Liver (tissue), 9 donors: ENCODE results near the gene DDAH2. TPM values are rescaled to one million over a fixed set of nuclear protein-coding genes. Genes with fewer than 3 reads are reported as not detected.
A peak's percentile ranks its signal among the peaks of the same experiment; 100 is the strongest.

ENCODE experiments used
- DNase-seq: peaks from one replicate; pipeline ENCODE4 v3.0.0-alpha.2; 2017; ENCODE audit warnings: low spot score
- H3K27ac ChIP-seq, 2 donors: one replicate each; pipeline ENCODE4 v1.7.0; 2013; ENCODE audit warnings: inconsistent platforms in 2 of 2, low read length in 2 of 2, control low read depth in 1 of 2, low read depth in 1 of 2, mild to moderate bottlenecking in 1 of 2
- H3K27me3 ChIP-seq, 4 donors: one replicate each; pipeline versions ENCODE4 v1.6.1 to v1.7.0; 2013; ENCODE audit warnings: low read length in 3 of 4, inconsistent platforms in 1 of 4, mild to moderate bottlenecking in 1 of 4, moderate library complexity in 1 of 4; ENCODE audit not compliant: control insufficient read depth in 4 of 4, insufficient read depth in 4 of 4
- H3K36me3 ChIP-seq, 4 donors: one replicate each; pipeline versions ENCODE4 v1.6.1 to v1.7.0; 2013; ENCODE audit warnings: low read length in 3 of 4, mild to moderate bottlenecking in 3 of 4, low read depth in 1 of 4, moderate library complexity in 1 of 4; ENCODE audit not compliant: control insufficient read depth in 4 of 4, insufficient read depth in 3 of 4
- H3K4me1 ChIP-seq, 4 donors: one replicate each; pipeline versions ENCODE4 v1.6.1 to v1.7.0; 2013; ENCODE audit warnings: low read length in 3 of 4, mild to moderate bottlenecking in 3 of 4, moderate library complexity in 1 of 4; ENCODE audit not compliant: control insufficient read depth in 4 of 4, insufficient read depth in 4 of 4
- H3K4me3 ChIP-seq, 3 donors: one replicate each; pipeline versions ENCODE4 v1.6.1 to v1.7.0; 2013; ENCODE audit warnings: low read length in 3 of 3, control low read depth in 1 of 3, low read depth in 1 of 3, mild to moderate bottlenecking in 1 of 3
- H3K9ac ChIP-seq, 2 donors: one replicate each; pipeline ENCODE4 v1.7.0; 2013; ENCODE audit warnings: low read length in 2 of 2, mild to moderate bottlenecking in 2 of 2, moderate library complexity in 2 of 2, control low read depth in 1 of 2, low read depth in 1 of 2
- H3K9me3 ChIP-seq, 4 donors: one replicate each; pipeline versions ENCODE4 v1.6.1 to v1.7.0; 2013; ENCODE audit warnings: low read length in 3 of 4; ENCODE audit not compliant: control insufficient read depth in 4 of 4
- ATF3 ChIP-seq: IDR thresholded peaks from 2 replicates; pipeline ENCODE4 v1.6.1; 2016; ENCODE audit warnings: antibody characterized with exemption
- CTCF ChIP-seq: fragments of 150-350 bp; IDR thresholded peaks from 2 replicates; pipeline ENCODE4 v1.5.1; 2017; ENCODE audit warnings: improper control_type of control experiment, low read depth, low read length; ENCODE audit not compliant: missing input control
- EGR1 ChIP-seq, 2 donors: IDR thresholded peaks; 2 replicates each; pipeline ENCODE4 v1.6.1; 2016 to 2018; ENCODE audit warnings: antibody characterized with exemption in 2 of 2, low read depth in 2 of 2
- FOXA1 ChIP-seq: IDR thresholded peaks from 2 replicates; pipeline ENCODE4 v1.6.1; 2016; ENCODE audit warnings: antibody characterized with exemption
- FOXA2 ChIP-seq: IDR thresholded peaks from 2 replicates; pipeline ENCODE4 v1.6.1; 2016; ENCODE audit warnings: antibody characterized with exemption
- GABPA ChIP-seq, 2 donors: IDR thresholded peaks in 1 of 2; conservative IDR thresholded peaks in 1 of 2; 2 replicates each; pipeline ENCODE4 v1.6.1; 2016; ENCODE audit warnings: antibody characterized with exemption in 2 of 2, mild to moderate bottlenecking in 1 of 2, moderate library complexity in 1 of 2
- HNF4A ChIP-seq, 2 donors: conservative IDR thresholded peaks; 2 replicates each; pipeline ENCODE4 v1.6.1; 2016; ENCODE audit warnings: antibody characterized with exemption in 2 of 2, mild to moderate bottlenecking in 2 of 2
- HNF4G ChIP-seq: IDR thresholded peaks from 2 replicates; pipeline ENCODE4 v1.6.1; 2016; ENCODE audit warnings: antibody characterized with exemption
- JUND ChIP-seq, 2 donors: IDR thresholded peaks; 2 replicates each; pipeline ENCODE4 v1.6.1; 2016; ENCODE audit warnings: antibody characterized with exemption in 2 of 2
- MAX ChIP-seq: IDR thresholded peaks from 2 replicates; pipeline ENCODE4 v1.6.1; 2016; ENCODE audit warnings: antibody characterized with exemption
- NR2F2 ChIP-seq: IDR thresholded peaks from 2 replicates; pipeline ENCODE4 v1.6.1; 2016; ENCODE audit warnings: antibody characterized with exemption
- RAD21 ChIP-seq, 2 donors: IDR thresholded peaks; 2 replicates each; pipeline ENCODE4 v1.6.1; 2016; ENCODE audit warnings: antibody characterized with exemption in 2 of 2, mild to moderate bottlenecking in 2 of 2
- RXRA ChIP-seq, 2 donors: IDR thresholded peaks; 2 replicates each; pipeline ENCODE4 v1.6.1; 2017 to 2018; ENCODE audit warnings: antibody characterized with exemption in 2 of 2, mild to moderate bottlenecking in 1 of 2
- SP1 ChIP-seq: IDR thresholded peaks from 2 replicates; pipeline ENCODE4 v1.6.1; 2018; ENCODE audit warnings: antibody characterized with exemption, mild to moderate bottlenecking
- TAF1 ChIP-seq: conservative IDR thresholded peaks from 2 replicates; pipeline ENCODE4 v1.6.1; 2016; ENCODE audit warnings: antibody characterized with exemption, mild to moderate bottlenecking
- YY1 ChIP-seq: IDR thresholded peaks from 2 replicates; pipeline ENCODE4 v1.6.1; 2016; ENCODE audit warnings: antibody characterized with exemption, mild to moderate bottlenecking
- WGBS: extraction: QIAGEN DNeasy Blood & Tissue Kit; methylation state at CpG from one replicate; pipeline ENCODE4 v1.1.7; 2013; 5-methylcytosine and 5-hydroxymethylcytosine counted together
- polyA plus RNA-seq, 2 donors: library from polyadenylated mRNA; stranded (reverse) in 1 of 2; unstranded in 1 of 2; fragments of 200-250 nt in 1 of 2; fragments of >200 nt in 1 of 2; fragmentation: Nextera tagmentation in 1 of 2; extraction: Ambion mirVana in 1 of 2; gene quantifications; one replicate each; pipeline versions ENCODE4 v1.2.1 to v1.2.3, GENCODE V29; 2013 to 2015
- total RNA-seq, 2 donors: library from RNA; depleted of rRNA; stranded (reverse); fragments of >200 nt; gene quantifications; one replicate each; pipeline ENCODE4 v1.2.3, GENCODE V29; 2014
- TF ChIP-seq, protein P1 (sequence below): IDR thresholded peaks from 2 replicates; pipeline ENCODE4 v1.6.1; 2016; ENCODE audit warnings: antibody characterized with exemption
- TF ChIP-seq, protein P2 (sequence below): IDR thresholded peaks from 2 replicates; pipeline ENCODE4 v1.6.1; 2016; ENCODE audit warnings: antibody characterized with exemption, mild to moderate bottlenecking
- donor health status: healthy.
- donor health status: healthy.
- donor health status: healthy.
- donor health status: healthy.
- donor health status: healthy.

DDAH2 gene
- total and polyA plus RNA-seq, 4 donors = 19.8 to 31.4 (median 23.2) TPM

GRCh38 chr6:31712296-31712695 is 16.8 kb downstream of the DDAH2 start:
- no peaks in the 10 kb centered on the region for H3K9me3 ChIP-seq
- 88% methylated on average over 8 of the region's 8 CpGs for WGBS
- no peaks in the 10 kb centered on the region for H3K27me3 ChIP-seq
- no peaks in the 10 kb centered on the region for H3K4me1 ChIP-seq
- H3K36me3 ChIP-seq = no peaks in the 10 kb centered on the region
- H3K27ac ChIP-seq = no peak overlapping the region
- no peak for DNase-seq
- TF ChIP-seq RAD21 (IDR thresholded peaks at IDR 0.05) (peak in 1 of 2 donors; percentile 30), SP1 (no peak), MAX (no peak)
- no peak overlapping the region for H3K9ac ChIP-seq
- no peak overlapping the region for H3K4me3 ChIP-seq

GRCh38 chr6:31711233-31711632 is 17.9 kb downstream of the DDAH2 start:
- Histone ChIP-seq H3K4me3 (no peak overlapping the region), H3K9ac (no peak overlapping the region), H3K36me3 (no peaks in the 10 kb centered on the region), H3K27ac (no peak overlapping the region), H3K4me1 (no peaks in the 10 kb centered on the region), H3K9me3 (no peaks in the 10 kb centered on the region), H3K27me3 (no peaks in the 10 kb centered on the region)
- WGBS = 65% methylated on average over 8 of the region's 8 CpGs
- DNase-seq = no peak
- no peak for TF ChIP-seq HNF4G
- no peak for TF ChIP-seq GABPA (IDR thresholded peaks at IDR 0.05 in 1 of 2, conservative IDR thresholded peaks at IDR 0.05 in 1 of 2)
- TF ChIP-seq NR2F2 = no peak
- TF ChIP-seq RAD21 (IDR thresholded peaks at IDR 0.05) = no peak
- no peak for TF ChIP-seq JUND (IDR thresholded peaks at IDR 0.05)
- TF ChIP-seq, protein P1, sequence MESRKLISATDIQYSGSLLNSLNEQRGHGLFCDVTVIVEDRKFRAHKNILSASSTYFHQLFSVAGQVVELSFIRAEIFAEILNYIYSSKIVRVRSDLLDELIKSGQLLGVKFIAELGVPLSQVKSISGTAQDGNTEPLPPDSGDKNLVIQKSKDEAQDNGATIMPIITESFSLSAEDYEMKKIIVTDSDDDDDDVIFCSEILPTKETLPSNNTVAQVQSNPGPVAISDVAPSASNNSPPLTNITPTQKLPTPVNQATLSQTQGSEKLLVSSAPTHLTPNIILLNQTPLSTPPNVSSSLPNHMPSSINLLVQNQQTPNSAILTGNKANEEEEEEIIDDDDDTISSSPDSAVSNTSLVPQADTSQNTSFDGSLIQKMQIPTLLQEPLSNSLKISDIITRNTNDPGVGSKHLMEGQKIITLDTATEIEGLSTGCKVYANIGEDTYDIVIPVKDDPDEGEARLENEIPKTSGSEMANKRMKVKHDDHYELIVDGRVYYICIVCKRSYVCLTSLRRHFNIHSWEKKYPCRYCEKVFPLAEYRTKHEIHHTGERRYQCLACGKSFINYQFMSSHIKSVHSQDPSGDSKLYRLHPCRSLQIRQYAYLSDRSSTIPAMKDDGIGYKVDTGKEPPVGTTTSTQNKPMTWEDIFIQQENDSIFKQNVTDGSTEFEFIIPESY = no peak
- TF ChIP-seq YY1 = no peak
- no peak for TF ChIP-seq HNF4A (conservative IDR thresholded peaks at IDR 0.05)
- TF ChIP-seq FOXA1 = no peak
- no peak for TF ChIP-seq ATF3
- no peak for TF ChIP-seq EGR1 (IDR thresholded peaks at IDR 0.05; ENCODE audit: low read depth in 2 of 2)

DNA sequence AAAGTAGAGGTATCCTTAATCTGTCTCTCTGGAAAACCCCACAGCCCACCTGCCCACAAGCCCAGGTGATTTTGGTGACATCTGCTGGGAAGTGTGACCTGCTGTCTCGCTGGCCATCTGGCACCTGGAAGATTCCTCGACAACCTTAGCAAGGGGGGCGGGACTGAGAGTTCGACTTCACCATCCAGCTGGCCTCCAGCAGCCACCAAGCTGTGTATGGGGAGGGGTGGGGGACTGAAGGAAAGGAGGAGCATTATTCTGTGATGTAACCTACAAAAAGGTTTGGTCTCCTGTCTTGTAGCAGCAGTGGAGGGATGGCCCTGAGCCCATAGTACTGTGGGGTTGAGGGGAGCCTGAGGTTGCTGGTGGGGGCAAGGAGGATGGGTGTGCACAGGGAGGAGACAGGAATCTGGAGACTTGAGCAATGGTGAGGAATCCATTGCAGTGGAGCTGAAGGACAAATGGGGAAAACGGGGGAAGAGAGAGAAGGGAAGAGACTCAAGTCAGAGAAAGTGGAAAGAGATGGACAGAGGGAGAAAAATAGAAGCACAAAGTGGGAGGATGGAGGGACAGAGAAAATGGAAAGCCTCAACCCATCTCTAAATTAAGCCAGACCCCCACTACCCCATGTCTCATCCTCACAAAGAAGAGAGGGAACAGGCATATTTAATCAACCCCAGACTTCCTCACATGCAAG is 18.4 kb downstream of the DDAH2 start:
- Histone ChIP-seq H3K9me3 (no peaks in the 10 kb centered on the region), H3K4me3 (no peak overlapping the region), H3K36me3 (no peaks in the 10 kb centered on the region), H3K4me1 (no peaks in the 10 kb centered on the region), H3K9ac (no peak overlapping the region), H3K27ac (no peak overlapping the region), H3K27me3 (no peaks in the 10 kb centered on the region)
- WGBS = 66% methylated on average over 5 of the region's 5 CpGs
- no peak for DNase-seq
- TF ChIP-seq YY1 (no peak), RXRA (IDR thresholded peaks at IDR 0.05) (no peak), NR2F2 (no peak), CTCF (no peak), TAF1 (no peak), MAX (no peak), GABPA (IDR thresholded peaks at IDR 0.05 in 1 of 2, conservative IDR thresholded peaks at IDR 0.05 in 1 of 2) (no peak), FOXA1 (no peak), ATF3 (no peak), JUND (IDR thresholded peaks at IDR 0.05) (no peak), EGR1 (IDR thresholded peaks at IDR 0.05; ENCODE audit: low read depth in 2 of 2) (no peak), HNF4G (no peak), SP1 (no peak), FOXA2 (no peak)
- TF ChIP-seq, protein P2, sequence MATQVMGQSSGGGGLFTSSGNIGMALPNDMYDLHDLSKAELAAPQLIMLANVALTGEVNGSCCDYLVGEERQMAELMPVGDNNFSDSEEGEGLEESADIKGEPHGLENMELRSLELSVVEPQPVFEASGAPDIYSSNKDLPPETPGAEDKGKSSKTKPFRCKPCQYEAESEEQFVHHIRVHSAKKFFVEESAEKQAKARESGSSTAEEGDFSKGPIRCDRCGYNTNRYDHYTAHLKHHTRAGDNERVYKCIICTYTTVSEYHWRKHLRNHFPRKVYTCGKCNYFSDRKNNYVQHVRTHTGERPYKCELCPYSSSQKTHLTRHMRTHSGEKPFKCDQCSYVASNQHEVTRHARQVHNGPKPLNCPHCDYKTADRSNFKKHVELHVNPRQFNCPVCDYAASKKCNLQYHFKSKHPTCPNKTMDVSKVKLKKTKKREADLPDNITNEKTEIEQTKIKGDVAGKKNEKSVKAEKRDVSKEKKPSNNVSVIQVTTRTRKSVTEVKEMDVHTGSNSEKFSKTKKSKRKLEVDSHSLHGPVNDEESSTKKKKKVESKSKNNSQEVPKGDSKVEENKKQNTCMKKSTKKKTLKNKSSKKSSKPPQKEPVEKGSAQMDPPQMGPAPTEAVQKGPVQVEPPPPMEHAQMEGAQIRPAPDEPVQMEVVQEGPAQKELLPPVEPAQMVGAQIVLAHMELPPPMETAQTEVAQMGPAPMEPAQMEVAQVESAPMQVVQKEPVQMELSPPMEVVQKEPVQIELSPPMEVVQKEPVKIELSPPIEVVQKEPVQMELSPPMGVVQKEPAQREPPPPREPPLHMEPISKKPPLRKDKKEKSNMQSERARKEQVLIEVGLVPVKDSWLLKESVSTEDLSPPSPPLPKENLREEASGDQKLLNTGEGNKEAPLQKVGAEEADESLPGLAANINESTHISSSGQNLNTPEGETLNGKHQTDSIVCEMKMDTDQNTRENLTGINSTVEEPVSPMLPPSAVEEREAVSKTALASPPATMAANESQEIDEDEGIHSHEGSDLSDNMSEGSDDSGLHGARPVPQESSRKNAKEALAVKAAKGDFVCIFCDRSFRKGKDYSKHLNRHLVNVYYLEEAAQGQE = no peak
